H9 (cell line): ENCODE results near the gene SENP8. TPM values are rescaled to one million over a fixed set of nuclear protein-coding genes. Genes with fewer than 3 reads are reported as not detected.
A peak's percentile ranks its signal among the peaks of the same experiment; 100 is the strongest.

ENCODE experiments used
- DNase-seq: peaks from one replicate; pipeline ENCODE4 v3.0.0-alpha.2; 2017
- H2AFZ ChIP-seq: one replicate; pipeline ENCODE4 v1.6.1; 2013; ENCODE audit warnings: mild to moderate bottlenecking, low read length, control low read depth, moderate library complexity
- H2AK5ac ChIP-seq: 2 replicates; pipeline ENCODE4 v1.6.1; 2013; ENCODE audit warnings: low read length, control low read depth, mixed read lengths; ENCODE audit not compliant: insufficient read length
- H2BK120ac ChIP-seq: one replicate; pipeline ENCODE4 v1.6.1; 2013; ENCODE audit warnings: low read depth, mild to moderate bottlenecking, low read length, control low read depth, inconsistent platforms; ENCODE audit not compliant: poor library complexity, severe bottlenecking
- H2BK12ac ChIP-seq: 2 replicates; pipeline ENCODE4 v1.6.1; 2013; ENCODE audit warnings: low read length, control low read depth, mixed read lengths, low read depth; ENCODE audit not compliant: insufficient read length
- H2BK15ac ChIP-seq: 2 replicates; pipeline ENCODE4 v1.6.1; 2013; ENCODE audit warnings: low read depth, low read length, control low read depth
- H2BK20ac ChIP-seq: one replicate; pipeline ENCODE4 v1.6.1; 2013; ENCODE audit warnings: low read depth, mild to moderate bottlenecking, low read length, control low read depth, inconsistent platforms; ENCODE audit not compliant: poor library complexity, severe bottlenecking
- H2BK5ac ChIP-seq: 2 replicates; pipeline ENCODE4 v1.6.1; 2013; ENCODE audit warnings: low read length, control low read depth, mixed read lengths; ENCODE audit not compliant: insufficient read length
- H3K14ac ChIP-seq: 2 replicates; pipeline ENCODE4 v1.6.1; 2013; ENCODE audit warnings: low read length, control low read depth; ENCODE audit not compliant: insufficient read depth
- H3K18ac ChIP-seq: 2 replicates; pipeline ENCODE4 v1.6.1; 2013; ENCODE audit warnings: low read depth, mild to moderate bottlenecking, mixed read lengths, low read length, control low read depth; ENCODE audit not compliant: insufficient read length
- H3K23ac ChIP-seq: 2 replicates; pipeline ENCODE4 v1.6.1; 2013; ENCODE audit warnings: low read length, control low read depth, mixed read lengths, low read depth; ENCODE audit not compliant: insufficient read length
- H3K23me2 ChIP-seq: 2 replicates; pipeline ENCODE4 v1.6.1; 2013; ENCODE audit warnings: low read depth, mild to moderate bottlenecking, mixed read lengths, low read length, control low read depth; ENCODE audit not compliant: insufficient read length, poor library complexity, severe bottlenecking
- H3K27ac ChIP-seq: 2 replicates; pipeline ENCODE4 v1.5.1; 2013; ENCODE audit warnings: low read length, control low read depth, mixed read lengths, low read depth; ENCODE audit not compliant: insufficient read length
- H3K27me3 ChIP-seq: 2 replicates; pipeline ENCODE4 v1.6.1; 2013; ENCODE audit warnings: low read length, control low read depth, inconsistent platforms; ENCODE audit not compliant: insufficient read depth
- H3K4ac ChIP-seq: 2 replicates; pipeline ENCODE4 v1.6.1; 2013; ENCODE audit warnings: low read depth, mild to moderate bottlenecking, control low read depth, inconsistent platforms, low read length, moderate library complexity
- H3K4me1 ChIP-seq: 2 replicates; pipeline ENCODE4 v1.6.1; 2013; ENCODE audit warnings: low read length, control low read depth, inconsistent platforms; ENCODE audit not compliant: insufficient read depth
- H3K4me2 ChIP-seq: 2 replicates; pipeline ENCODE4 v1.6.1; 2013; ENCODE audit warnings: low read length, control low read depth, mixed read lengths; ENCODE audit not compliant: insufficient read length, insufficient read depth
- H3K56ac ChIP-seq: 2 replicates; pipeline ENCODE4 v1.6.1; 2013; ENCODE audit warnings: low read depth, mild to moderate bottlenecking, mixed read lengths, low read length, control low read depth; ENCODE audit not compliant: insufficient read length
- H3K79me1 ChIP-seq: 2 replicates; pipeline ENCODE4 v1.6.1; 2013; ENCODE audit warnings: low read depth, mild to moderate bottlenecking, moderate library complexity, low read length, control low read depth, inconsistent platforms; ENCODE audit not compliant: insufficient read depth, poor library complexity, severe bottlenecking
- H3K79me2 ChIP-seq: 2 replicates; pipeline ENCODE4 v1.6.1; 2013; ENCODE audit warnings: low read length, control low read depth, inconsistent platforms; ENCODE audit not compliant: insufficient read depth
- H3K9ac ChIP-seq: 2 replicates; pipeline ENCODE4 v1.6.1; 2013; ENCODE audit warnings: low read length, control low read depth, mixed read lengths; ENCODE audit not compliant: insufficient read length; ENCODE audit errors: extremely low read depth
- H3K9me3 ChIP-seq: one replicate; pipeline ENCODE4 v1.6.1; 2013; ENCODE audit warnings: low read depth, low read length, inconsistent platforms; ENCODE audit not compliant: control insufficient read depth
- H3T11ph ChIP-seq: one replicate; pipeline ENCODE4 v1.6.1; 2013; ENCODE audit warnings: mild to moderate bottlenecking, low read length, control low read depth, inconsistent platforms
- H4K20me1 ChIP-seq: one replicate; pipeline ENCODE4 v1.6.1; 2013; ENCODE audit not compliant: control insufficient read depth, insufficient read length, insufficient read depth
- H4K5ac ChIP-seq: 2 replicates; pipeline ENCODE4 v1.6.1; 2013; ENCODE audit warnings: low read depth, mild to moderate bottlenecking, mixed read lengths, low read length, control low read depth; ENCODE audit not compliant: insufficient read length
- H4K8ac ChIP-seq: replicated peaks from 2 replicates; pipeline ENCODE4 v1.6.1; 2013; ENCODE audit warnings: low read length, control low read depth, mixed read lengths, low read depth; ENCODE audit not compliant: insufficient read length
- H4K91ac ChIP-seq: 2 replicates; pipeline ENCODE4 v1.6.1; 2013; ENCODE audit warnings: low read depth, mild to moderate bottlenecking, moderate library complexity, mixed read lengths, low read length, control low read depth; ENCODE audit not compliant: insufficient read length
- H3K27ac Mint-ChIP-seq, 3 experiments: 2 replicates in 2 of 3; 3 replicates in 1 of 3; pipeline ENCODE4 v1.8.0; 2020 to 2021; ENCODE audit warnings: mixed read lengths in 3 of 3, mild to moderate bottlenecking in 1 of 3, moderate library complexity in 1 of 3
- H3K27me3 Mint-ChIP-seq: 2 replicates; pipeline ENCODE4 v1.8.0; 2021; ENCODE audit warnings: low read depth, mild to moderate bottlenecking, moderate library complexity, mixed read lengths
- H3K36me3 Mint-ChIP-seq, 3 experiments: 2 replicates in 2 of 3; 3 replicates in 1 of 3; pipeline ENCODE4 v1.8.0; 2020 to 2021; ENCODE audit warnings: low read depth in 3 of 3, mixed read lengths in 3 of 3; ENCODE audit not compliant: insufficient read depth in 1 of 3
- H3K4me1 Mint-ChIP-seq, 2 experiments: 2 replicates each; pipeline ENCODE4 v1.8.0; 2020; ENCODE audit warnings: mixed read lengths in 2 of 2
- H3K4me3 Mint-ChIP-seq, 2 experiments: 2 replicates in 1 of 2; 3 replicates in 1 of 2; pipeline ENCODE4 v1.8.0; 2020 to 2021; ENCODE audit warnings: mild to moderate bottlenecking in 2 of 2, mixed read lengths in 2 of 2, moderate library complexity in 1 of 2
- H3K9me3 Mint-ChIP-seq, 2 experiments: 2 replicates in 1 of 2; 3 replicates in 1 of 2; pipeline ENCODE4 v1.8.0; 2020; ENCODE audit warnings: mild to moderate bottlenecking in 2 of 2, mixed read lengths in 2 of 2, moderate library complexity in 1 of 2
- CTCF ChIP-seq: fragments of 200-600 bp; sonication (generic); conservative IDR thresholded peaks from 3 replicates; pipeline ENCODE4 v1.8.0; 2021; ENCODE audit warnings: antibody characterized with exemption, mild to moderate bottlenecking
- WGBS: extraction: QIAGEN DNeasy Blood & Tissue Kit; methylation state at CpG from one replicate; pipeline ENCODE4 v1.1.7; 2013; ENCODE audit warnings: missing lambda C conversion rate, low lambda C conversion rate, mixed read lengths; ENCODE audit not compliant: insufficient read length; ENCODE audit errors: extremely low coverage; 5-methylcytosine and 5-hydroxymethylcytosine counted together
- total RNA-seq: library from RNA; stranded (reverse); gene quantifications from 2 replicates; pipeline ENCODE4 v1.2.1, GENCODE V29; 2021

SENP8 gene
- total RNA-seq, 1 experiment from 2014 or later: 4.8 TPM

GRCh38 chr15:72172796-72173195, 54.6 kb downstream of the SENP8 start:
- H3K9me3 Mint-ChIP-seq: no peaks in the 10 kb centered on the region
- no peak overlapping the region for H3K4ac ChIP-seq
- H2AK5ac ChIP-seq: no peak overlapping the region
- no peaks in the 10 kb centered on the region for H4K20me1 ChIP-seq
- H3K56ac ChIP-seq: no peak overlapping the region
- no peak overlapping the region for H4K91ac ChIP-seq
- H3K9me3 ChIP-seq: no peaks in the 10 kb centered on the region
- H4K5ac ChIP-seq: no peak overlapping the region
- no peak overlapping the region for H3K27ac ChIP-seq
- H2AFZ ChIP-seq: no peak overlapping the region
- peaks cover 2% of the 10 kb centered on the region; the same call in 1 of the 2 replicates for H3K27me3 Mint-ChIP-seq
- H3K14ac ChIP-seq: no peak overlapping the region
- H3K9ac ChIP-seq: no peak overlapping the region
- no peaks in the 10 kb centered on the region for H3K79me2 ChIP-seq
- WGBS: no CpG with 5 or more reads among the region's 5 CpGs
- H3K23ac ChIP-seq: no peak overlapping the region
- no peak overlapping the region for H3T11ph ChIP-seq
- H3K4me3 Mint-ChIP-seq: no peak overlapping the region
- peak overlapping the region in 1 of 3 experiments; percentile 50; a peak in 3 of 7 replicates for H3K27ac Mint-ChIP-seq
- TF ChIP-seq CTCF: no peak
- no peaks in the 10 kb centered on the region for H3K79me1 ChIP-seq
- peaks cover 16 to 17% of the 10 kb centered on the region in 2 experiments for H3K4me1 Mint-ChIP-seq
- H3K4me2 ChIP-seq: no peak overlapping the region
- H3K27me3 ChIP-seq: no peaks in the 10 kb centered on the region
- no peak overlapping the region for H4K8ac ChIP-seq
- H2BK20ac ChIP-seq: no peak overlapping the region
- H3K4me1 ChIP-seq: no peaks in the 10 kb centered on the region; the same call in 1 of the 2 replicates
- no peak overlapping the region for H2BK120ac ChIP-seq
- H3K36me3 Mint-ChIP-seq: no peaks in the 10 kb centered on the region
- peaks cover 4% of the 10 kb centered on the region for H3K23me2 ChIP-seq
- H3K18ac ChIP-seq: no peak overlapping the region
- DNase-seq: no peak
- H2BK15ac ChIP-seq: no peak overlapping the region
- no peak overlapping the region for H2BK12ac ChIP-seq
- no peak overlapping the region for H2BK5ac ChIP-seq
